Embryonic facial prominence (tissue), 1 donor: ENCODE data around the gene SIGLEC14.
"Not testable (repeated sequence)": the region's sequence is repeated elsewhere in the genome, so short reads cannot be mapped to it uniquely, and the experiment has no call there.

Experiments used
- DNase-seq: peaks from one replicate; pipeline ENCODE4 v3.0.0-alpha.2; 2016; ENCODE audit errors: extremely low spot score

Gene SIGLEC14, protein sequence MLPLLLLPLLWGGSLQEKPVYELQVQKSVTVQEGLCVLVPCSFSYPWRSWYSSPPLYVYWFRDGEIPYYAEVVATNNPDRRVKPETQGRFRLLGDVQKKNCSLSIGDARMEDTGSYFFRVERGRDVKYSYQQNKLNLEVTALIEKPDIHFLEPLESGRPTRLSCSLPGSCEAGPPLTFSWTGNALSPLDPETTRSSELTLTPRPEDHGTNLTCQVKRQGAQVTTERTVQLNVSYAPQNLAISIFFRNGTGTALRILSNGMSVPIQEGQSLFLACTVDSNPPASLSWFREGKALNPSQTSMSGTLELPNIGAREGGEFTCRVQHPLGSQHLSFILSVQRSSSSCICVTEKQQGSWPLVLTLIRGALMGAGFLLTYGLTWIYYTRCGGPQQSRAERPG

DNA sequence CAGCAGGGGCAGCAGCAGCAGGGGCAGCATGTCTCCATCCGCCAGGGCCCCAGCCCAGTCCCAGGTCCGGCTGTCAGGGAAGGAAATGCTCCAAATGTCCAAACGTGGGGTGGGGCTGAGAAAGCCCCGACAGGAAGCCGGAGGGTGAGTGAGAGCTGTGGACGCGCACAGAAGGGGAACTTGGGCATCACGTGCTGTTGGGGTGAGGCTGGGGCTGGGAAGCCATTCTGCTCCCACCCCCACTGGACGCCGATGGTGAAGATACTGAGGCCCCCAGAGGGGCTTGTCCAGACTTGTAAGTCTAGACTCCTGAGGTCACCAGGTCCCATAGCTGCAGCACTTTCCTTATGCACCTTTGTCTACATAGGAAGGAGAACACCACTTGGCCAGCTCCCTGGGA, at the start of gene SIGLEC14:
Gene SIGLEC14 (minus strand): TSS at position 96 of the 400 bp plus-strand sequence. CDS start 66 bp downstream, at position 30.
- DNase-seq = not testable (repeated sequence)

DNA sequence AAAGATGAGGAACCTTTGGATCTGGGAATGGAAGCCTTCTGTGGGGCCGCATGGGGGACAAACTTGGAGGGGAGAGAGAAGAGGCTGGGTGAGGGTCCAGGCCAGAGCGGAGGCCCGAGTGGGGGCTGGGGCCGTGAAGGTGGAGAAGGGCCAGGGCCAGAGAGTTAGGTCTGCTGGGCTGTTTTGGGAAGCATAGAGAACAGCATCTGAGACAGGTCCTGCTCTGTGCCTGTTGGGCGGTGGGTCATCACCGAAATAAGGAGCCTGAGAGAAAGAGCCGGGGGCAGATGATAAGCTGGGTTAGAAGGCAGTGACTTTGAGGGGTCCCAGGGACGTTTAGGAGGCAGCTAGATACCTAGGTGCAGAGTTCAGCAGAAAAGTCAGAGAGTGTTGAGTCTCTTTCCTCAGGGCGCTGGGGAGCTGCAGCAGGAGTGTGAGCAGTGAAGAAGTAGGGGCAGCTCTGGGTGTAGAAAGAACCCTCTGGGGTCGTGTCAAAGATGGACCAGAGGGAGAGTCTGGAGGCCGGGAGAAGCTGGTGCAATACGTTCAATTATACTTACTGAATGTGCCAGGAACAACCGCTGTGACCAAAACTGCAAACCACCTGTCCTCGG, 49.2 kb upstream of the SIGLEC14 start:
- no peak for DNase-seq

DNA sequence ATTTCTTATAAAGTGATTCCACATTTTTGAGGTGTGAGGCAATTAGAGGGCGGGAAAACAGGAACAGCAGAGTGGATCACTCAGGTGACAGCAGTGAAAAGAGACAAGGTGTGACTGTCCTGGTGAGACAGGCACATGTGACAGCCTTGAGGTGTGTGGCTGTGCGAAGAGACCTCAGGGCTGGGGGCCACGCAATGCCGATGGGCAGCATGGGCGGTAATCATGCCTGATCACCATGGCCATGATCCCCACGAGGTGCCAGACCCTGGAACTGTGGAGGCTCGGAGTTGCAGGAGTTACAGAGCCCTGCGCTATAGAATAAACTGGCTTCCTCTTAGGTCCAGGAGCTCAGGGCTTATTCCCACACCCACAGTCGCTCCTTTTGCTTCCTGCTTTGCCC, 48.5 kb upstream of the SIGLEC14 start:
- no peak for DNase-seq

DNA sequence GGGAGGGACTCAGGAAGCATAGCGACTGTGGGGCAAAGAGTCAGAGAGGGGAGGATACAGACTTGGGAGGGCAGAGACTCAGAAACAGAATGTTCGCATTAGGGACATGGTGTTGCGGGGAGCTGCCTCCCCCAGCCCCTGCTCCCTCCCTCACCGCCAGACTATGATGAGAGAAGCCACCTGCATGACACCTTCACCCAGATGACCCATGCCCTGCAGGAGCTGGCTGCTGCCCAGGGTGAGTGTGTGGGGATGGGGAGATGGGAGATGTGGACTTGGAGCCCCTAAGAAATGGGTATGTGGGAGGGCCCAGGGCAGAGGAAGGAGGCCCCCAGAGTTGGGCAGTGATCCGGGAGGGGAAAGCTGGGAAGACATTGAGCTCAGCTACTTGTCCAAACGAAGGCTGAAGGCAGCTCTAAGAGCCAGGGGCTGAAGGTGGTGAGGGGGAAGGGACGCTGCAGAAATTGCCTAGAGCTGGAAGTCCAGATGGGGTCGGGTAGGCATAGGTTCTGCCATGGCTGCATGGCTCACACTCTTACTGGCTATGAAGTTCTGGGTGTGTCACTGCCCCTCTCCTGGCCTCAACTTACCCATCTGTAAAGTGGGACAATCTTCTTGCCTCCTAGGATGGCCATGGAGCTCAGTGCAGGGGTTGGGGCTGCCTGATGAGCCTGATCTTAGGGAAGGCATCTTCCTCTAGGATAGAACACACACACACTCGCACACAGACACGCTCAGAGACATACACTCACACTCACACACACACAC, 47.9 kb upstream of the SIGLEC14 start:
- no peak for DNase-seq

DNA sequence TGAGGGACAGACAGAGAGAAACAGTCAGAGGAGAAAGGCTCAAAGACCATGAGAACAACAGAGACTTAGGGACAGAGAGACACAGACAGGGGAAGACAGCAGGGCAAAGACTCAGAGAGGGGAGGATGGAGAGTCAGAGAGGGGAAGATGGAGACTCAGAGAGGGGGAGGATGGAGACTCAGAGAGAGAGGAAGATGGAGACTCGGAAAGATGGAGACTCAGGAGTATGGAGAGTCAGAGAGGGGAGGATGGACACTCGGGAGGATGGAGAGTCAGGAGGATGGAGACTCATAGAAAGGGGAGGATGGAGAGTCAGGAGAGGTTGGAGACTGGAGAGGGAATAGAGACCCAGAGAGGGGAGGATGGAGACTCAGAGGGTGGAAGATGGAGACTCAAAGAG, 47.2 kb upstream of the SIGLEC14 start:
- DNase-seq = no peak

DNA sequence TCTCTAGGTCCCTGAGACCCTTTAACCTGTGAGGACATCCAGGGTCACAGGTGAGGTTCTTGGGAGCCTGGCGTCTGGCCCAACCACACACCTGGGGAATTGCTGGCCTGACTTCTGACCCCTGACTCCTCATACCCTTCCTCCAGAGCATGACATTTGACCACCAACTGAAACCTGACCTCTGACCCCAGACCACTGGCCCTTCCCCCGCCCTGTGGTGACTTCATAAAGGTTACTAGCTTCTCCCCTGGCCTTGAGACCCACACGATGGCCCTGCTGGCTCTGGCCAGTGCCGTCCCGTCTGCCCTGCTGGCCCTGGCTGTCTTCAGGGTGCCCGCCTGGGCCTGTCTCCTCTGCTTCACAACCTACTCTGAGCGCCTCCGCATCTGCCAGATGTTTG, 46.6 kb upstream of the SIGLEC14 start, which contains the start of gene SPACA6:
Gene SPACA6 (plus strand): TSS at position 71 of the 400 bp plus-strand sequence. CDS start 197 bp downstream, at position 268.
- DNase-seq = no peak

DNA sequence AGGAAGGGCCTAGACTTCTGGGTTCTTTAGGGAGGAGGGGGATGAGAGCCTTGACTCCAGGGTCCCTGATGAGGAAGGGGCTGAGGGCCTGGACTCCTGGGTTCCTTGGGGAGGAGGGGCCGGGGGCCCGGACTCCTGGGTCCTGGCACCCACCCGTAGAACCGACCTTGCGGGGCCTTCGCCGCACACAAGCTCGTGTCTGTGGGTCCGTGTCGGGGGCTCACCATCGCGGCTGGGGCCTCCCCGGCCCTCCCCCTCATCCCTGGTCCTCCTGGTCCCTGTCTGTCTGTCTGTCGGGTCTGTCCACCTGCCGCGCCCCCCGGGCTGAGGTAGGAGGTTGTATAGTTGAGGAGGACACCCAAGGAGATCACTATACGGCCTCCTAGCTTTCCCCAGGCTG, 45.8 kb upstream of the SIGLEC14 start:
- DNase-seq = no peak

DNA sequence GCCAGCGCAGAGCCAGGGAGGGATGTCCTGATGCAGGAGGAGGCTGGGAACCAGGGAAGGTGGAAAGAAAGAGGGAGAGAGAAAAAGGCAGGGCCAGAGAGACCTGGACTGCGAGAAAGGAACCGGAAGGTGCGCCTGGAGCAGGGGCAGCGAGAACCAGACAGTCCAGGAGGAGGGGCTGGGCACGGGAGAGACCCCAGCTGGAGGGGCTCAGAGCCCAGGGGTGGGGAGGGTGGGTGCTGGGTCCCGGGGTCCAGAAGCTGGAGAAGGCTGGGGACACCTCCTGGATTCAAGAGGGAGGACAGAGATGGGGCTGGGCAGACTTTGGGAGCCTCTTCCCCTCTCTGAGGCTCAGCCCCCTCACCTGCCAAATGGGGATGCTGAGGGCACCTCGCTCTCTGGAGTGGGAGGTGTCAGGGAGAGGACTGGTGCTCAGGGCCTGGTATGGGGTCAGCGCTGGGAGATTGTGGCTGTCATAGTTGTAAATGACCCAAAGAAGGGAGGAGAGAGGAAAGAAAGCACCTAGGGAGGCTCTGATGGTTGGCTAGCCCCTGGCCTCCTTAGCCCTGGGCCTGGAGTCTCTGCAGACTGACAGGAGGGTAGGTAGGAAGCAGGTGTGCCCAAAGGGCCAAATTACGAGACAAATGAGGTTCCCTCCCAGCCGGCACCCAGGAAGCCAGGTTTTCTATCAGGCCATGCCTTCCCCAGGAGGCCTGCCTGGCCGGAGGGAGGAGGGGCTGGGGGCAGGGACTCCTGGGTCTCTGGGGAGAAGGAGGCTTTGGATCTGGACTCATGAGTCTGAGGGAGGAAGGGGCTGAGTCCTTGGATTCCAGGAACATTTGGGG, 45.2 kb upstream of the SIGLEC14 start:
- DNase-seq = no peak

DNA sequence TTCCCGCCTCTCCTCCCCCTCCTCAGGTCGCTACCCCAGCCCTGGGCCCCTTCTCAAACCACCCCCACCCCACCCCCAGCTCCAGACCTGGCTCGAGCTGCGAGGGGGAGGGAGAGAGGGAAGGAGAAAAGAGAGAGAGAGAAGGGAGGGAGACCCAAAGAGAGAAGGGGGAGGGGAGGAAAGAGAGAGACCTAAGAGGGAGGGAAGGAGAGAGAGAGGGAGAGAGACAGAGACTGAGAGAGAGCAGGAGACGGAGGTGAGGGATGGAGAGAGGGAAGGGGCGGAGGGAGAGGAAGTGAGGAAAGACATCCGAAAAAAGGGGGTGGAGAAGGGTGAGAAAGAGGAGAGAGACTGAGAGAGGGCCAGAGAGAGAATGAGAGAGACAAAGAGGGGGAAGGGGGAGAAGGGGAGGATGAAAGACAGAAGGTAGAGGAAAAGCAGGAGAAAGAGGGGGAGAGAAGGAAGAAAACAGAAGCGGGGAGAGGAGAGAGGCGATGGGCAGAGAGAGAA, 44.5 kb upstream of the SIGLEC14 start:
- peak; percentile 83 for DNase-seq

DNA sequence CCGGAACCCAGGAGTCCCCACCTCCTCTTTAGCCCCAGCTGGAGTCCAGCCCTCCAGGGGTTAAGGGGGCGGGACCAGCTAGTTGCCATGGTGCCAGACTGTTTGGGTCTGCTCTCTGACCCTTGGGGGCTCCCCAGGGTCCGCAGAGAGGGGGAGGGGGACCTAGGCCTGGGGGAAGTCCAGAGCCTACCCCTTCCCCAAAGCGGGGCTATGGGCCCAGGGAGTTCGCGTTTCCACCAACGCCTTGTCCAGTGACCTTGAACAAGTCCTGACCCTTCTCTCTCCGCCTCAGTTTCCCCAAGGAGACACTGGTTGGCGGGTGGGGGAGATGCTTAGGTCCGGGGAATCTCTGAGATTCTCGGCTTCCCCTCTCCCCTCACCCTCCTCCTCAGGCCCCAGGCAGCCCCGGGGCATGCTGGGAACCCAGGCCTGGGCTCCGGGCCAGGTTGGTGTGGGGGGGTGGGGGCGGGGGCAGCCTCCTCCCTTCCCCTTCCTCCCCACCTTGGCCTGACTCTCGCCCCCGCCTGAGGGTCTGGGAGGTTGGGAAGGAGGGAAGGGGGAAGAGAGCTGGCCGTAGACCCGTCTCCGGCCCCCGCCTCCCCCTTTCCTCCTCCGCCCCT, 43.9 kb upstream of the SIGLEC14 start:
- DNase-seq = peak; percentile 81

DNA sequence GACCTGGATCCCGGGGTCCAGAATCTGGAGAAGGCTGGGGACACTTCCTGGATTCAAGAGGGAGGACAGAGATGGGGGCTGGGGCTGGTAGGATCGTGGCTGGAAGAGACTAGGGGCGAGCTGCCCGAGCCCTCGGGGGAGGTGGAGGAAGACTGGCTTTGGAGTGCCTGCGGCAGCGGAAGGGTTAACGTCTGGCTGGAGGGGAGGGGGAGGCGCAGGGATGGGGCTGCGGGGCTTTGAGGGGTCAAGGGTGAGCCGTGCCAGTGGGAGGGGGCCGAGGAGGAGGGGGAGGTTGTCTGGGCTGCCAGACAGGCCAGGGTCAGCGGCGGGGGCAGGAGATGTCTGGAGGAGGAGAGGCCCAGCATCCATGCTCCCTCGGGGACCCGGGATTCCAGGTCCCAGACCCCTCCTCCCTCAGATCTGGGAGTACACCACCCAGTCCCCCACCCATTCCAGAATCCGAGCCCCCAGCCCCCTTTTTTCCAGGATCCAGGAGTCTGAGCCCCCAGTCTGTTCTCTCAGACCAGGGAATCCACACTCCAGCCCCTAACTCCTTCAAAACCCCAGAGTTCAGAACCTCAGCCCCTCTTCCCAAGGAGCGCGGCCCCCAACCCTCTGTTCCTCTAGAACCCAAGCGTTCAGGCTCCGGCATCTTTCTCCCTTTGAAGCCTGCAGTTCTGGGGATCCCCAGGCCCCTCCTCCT, 43.3 kb upstream of the SIGLEC14 start:
- DNase-seq = no peak

DNA sequence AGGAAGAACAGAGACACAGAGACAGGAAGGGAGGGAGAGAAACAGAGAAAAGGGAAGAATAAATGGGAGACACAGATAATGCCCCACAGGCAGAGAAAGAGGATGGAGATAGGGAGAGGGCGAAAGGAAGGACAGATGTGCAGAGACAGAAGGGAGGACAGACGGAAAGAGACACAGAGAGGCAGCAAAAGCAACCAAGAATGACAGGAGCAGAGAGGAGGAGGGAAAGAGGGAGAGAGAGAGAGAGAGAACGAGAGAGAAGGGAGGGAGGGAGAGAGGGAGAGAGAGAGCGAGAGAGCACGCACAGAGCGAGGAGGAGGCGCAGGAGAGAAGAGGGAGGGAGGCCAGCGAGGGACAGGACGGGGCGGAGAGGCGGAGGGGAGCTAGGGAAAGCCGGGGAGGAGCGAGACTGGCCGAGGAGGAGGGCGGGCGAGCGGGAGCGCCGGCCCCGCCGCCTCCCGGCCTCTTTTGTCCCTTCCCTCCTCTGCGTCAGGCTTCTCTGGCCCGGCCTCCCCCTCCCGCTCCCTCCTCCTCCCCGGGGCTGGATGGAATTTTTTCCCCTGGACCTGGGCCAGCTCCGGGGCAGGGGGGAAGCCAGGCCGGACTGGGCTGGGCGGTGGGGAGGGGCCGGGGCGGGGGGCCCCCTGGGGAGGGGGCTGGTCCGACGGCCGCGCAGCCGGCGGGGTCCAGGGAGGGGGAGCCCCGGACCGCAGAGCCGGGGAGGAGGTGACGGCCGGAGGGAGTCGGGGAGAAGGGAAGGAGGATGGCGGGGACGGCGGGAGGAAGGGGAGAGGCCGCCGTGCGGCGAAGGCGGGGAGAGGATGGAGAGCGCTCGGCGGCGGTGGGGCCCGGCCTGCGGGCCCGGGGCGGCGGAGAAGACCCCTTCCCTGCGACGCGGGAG, 42.3 kb upstream of the SIGLEC14 start:
- DNase-seq = peak; percentile 96

DNA sequence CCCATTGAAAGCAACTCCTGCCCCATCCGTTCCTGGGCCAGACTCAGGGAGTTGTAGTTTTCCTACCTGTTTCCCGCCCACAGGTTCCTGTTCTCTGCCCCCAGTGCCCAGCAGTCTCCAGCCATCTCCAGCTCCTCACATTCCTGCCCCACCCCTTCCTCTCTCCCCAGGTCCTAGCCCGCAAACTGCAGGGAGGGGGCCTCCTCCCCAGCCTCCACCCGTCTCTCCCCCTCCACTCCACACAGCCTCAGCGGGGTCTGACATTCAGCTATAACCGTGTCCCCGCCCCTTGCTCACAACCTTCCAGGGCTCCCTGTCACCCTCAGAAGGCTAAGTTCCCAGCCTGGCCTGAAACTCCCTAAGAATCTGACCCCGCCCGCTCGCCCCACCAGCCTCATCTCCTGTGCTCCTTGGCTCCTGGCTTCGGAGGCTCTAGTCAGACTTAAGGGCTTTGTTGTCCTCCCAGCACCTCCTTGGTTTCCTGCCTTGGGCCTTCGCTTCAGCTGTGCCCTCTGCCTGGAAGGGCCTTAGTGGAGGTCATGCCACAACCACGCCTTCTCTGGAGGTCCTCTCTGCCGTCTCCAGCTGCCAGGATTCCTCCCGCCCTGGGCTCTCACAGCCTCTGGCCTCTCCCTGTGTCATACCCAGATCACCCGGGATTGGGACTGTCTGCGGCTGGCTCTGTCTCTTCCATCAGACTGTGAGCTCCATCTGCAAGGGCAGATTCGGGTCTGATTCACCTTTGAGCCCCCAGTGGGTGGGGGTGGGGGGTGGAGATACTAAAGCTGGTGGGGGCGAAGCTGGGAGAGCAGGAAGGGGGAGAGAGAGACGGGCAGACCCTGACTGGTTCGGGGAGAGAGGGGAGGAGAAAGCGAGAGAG, 41.4 kb upstream of the SIGLEC14 start:
- no peak for DNase-seq

DNA sequence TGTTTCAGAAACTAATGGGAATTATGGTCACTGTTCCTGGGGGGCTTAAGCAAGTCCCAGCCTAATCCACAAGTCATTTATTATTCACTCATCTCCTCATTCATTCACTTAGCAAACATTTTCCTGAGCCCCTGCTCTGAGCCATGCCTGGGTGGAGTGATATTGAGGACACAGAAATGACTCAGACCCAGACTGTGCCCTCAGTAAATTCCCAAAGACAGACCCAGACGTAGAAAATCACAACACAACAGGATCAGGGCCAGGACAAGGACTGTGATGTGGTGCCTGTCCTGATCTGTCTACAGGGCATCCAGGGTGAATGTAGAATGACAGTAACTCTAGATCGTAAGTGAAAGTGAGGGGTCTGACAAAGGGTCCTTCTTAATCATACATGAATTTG, 39.5 kb upstream of the SIGLEC14 start:
- DNase-seq = no peak

DNA sequence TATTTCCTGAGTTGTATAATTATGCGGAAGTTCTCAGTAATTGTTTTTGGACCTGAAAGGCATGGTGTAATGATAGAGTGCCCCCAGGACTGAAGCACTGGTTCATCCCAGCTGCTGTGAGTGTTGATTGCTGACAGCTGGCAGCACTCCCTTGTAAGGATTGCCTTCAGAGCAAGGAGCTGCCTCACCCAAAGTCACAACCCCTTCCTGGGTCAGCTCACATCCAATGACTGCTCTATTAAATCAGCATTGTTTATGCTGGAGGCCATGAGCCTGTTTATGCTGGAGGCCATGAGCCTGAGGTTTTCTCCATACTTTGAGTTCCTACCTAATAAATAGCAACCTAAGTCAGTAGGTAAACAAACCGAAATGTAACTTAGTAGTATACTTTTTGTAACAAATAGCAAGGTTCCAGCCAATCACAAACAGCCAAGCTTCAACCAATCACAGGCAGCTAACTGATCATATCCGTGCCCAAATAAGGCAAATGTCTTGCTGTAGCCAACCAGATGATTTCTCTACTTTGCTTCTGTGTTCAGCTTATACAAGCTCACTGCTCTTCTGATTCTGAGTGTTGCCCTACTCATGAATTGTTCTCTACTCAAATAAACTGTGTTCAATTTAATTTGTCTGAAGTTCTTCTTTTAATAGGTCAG, 34.8 kb upstream of the SIGLEC14 start:
- no peak for DNase-seq

DNA sequence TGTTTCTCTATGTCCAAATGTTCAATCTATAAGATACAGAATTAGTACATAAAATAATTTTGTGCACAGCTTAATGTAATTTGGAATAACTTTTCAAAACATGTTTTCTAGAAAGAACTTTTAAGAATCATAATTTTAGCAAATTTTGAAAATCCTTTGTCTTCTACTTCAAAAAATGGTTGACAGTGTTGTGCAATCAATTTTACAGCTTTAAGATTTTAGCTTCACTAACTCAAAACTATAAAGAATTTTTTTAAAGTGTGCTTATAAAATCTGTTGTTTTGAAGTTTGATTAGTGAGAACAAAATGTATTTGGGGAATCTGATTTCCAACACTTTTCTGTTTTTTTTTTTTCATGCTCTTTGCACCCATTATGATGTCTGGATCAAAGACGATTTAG, 33.8 kb upstream of the SIGLEC14 start:
- no peak for DNase-seq

DNA sequence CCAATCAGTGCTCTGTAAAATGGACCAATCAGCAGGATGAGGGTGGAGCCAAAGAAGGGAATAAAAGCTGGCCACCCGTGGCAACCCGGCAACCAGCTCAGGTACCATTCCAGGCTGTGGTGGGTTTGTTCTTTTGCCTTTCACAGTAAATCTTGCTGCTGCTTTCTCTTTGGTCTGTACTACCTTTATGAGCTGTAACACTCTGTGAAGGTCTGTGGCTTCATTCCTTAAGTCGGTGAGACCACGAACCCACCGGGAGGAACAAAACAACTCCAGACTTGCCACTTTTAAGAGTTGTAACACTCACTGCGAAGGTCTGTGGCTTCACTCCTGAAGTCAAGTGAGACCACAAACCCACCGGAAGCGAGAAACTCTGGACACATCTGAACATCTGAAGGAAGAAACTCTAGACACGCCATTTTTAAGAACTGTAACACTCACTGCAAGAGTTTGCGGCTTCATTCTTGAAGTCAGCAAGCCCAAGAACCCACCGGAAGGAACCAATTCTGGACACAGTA, 30.0 kb upstream of the SIGLEC14 start:
- DNase-seq = no peak
